ENCODE results near the gene SELENOF.

Gene SELENOF

DNA sequence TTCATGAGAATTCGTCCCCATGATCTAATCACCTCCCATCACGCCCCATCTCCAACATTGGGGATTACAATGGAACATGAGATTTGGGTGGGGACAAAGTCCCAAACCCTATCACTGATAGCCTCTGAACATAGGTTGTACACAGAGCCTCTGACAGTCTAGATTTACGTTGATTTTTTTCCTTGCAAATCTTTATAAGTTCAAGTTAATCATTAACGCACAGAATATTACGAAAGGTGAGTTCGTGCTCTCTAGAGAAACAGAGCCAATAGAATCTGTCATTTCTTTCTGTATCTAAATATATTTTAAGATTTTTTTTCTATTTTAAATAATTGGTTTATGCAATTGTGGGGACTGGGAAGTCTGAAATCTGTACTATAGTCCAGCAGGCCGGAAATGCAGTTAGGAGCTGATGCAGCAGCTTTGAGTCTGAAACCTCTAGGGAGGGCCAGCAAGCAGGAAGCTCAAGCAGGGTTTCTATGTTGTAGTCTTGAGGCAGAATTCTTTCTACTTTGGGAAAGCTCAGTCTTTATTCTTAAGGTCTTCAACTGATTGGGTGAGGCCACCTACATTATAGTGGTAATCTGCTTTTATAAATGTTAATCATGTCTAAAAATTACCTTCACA lies 61.0 kb downstream of the SELENOF start:
- Histone ChIP-seq H3K27ac (no peak overlapping the region), H3K4me3 (ENCODE audit: low read depth, low read length) (no peak overlapping the region), H3K36me3 (replicated peaks) (no peaks in the 10 kb centered on the region), H3K27me3 (replicated peaks) (no peaks in the 10 kb centered on the region)
- in situ Hi-C loops (cut with HindIII; ENCODE audit: low pct_ligation_motif_present, low sequenced_read_pairs) = no loop called here
- no peak for DNase-seq
- TF ChIP-seq, protein P1, sequence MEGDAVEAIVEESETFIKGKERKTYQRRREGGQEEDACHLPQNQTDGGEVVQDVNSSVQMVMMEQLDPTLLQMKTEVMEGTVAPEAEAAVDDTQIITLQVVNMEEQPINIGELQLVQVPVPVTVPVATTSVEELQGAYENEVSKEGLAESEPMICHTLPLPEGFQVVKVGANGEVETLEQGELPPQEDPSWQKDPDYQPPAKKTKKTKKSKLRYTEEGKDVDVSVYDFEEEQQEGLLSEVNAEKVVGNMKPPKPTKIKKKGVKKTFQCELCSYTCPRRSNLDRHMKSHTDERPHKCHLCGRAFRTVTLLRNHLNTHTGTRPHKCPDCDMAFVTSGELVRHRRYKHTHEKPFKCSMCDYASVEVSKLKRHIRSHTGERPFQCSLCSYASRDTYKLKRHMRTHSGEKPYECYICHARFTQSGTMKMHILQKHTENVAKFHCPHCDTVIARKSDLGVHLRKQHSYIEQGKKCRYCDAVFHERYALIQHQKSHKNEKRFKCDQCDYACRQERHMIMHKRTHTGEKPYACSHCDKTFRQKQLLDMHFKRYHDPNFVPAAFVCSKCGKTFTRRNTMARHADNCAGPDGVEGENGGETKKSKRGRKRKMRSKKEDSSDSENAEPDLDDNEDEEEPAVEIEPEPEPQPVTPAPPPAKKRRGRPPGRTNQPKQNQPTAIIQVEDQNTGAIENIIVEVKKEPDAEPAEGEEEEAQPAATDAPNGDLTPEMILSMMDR (IDR thresholded peaks at IDR 0.05; ENCODE audit: low read depth, low read length, missing control alignments) = no peak

DNA sequence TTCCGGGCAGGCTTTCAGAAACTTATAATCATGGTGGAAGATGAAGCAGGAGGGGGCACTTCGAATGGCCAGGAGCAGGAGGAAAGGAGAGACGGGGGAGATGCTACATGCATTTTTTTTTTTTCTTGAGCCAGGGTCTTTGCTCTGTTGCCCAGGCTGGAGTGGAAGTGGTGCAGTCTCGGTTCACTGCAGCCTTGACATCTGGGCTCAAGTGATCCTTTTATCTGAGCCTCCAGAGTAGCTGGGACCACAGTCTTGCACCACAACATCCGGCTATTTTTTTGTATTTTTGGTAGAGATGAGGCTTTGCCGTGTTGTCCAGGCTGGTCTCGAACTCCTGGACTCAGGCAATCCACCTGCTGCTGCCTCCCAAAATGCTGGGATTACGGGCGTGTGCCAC lies 61.6 kb downstream of the SELENOF start:
- no peak overlapping the region for H3K27ac ChIP-seq
- H3K36me3 ChIP-seq (replicated peaks) = no peaks in the 10 kb centered on the region
- in situ Hi-C loops (cut with HindIII; ENCODE audit: low pct_ligation_motif_present, low sequenced_read_pairs) = no loop called here
- H3K4me3 ChIP-seq (ENCODE audit: low read depth, low read length) = no peak overlapping the region
- TF ChIP-seq, protein P1 (IDR thresholded peaks at IDR 0.05; ENCODE audit: low read depth, low read length, missing control alignments) = no peak
- no peak for DNase-seq
- H3K27me3 ChIP-seq (replicated peaks) = no peaks in the 10 kb centered on the region

DNA sequence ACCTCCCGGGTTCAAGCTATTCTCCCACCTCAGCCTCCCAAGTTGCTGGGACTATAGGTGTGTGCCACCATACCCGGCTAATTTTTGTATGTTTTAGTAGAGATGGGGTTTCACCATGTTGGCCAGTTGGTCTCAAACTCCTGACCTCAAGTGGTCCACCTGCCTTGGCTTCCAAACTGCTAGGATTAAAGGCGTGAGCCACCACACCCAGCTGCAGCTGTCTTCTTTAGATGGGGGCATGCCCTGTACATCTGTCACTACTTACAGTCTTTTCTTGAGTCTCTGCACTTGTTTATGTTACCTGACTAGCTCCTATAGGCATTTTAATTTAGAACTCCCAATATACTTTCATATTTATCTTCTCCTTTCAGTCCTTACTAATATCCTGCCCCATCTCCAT lies 64.2 kb downstream of the SELENOF start:
- in situ Hi-C loops (cut with HindIII; ENCODE audit: low pct_ligation_motif_present, low sequenced_read_pairs) = no loop called here
- Histone ChIP-seq H3K36me3 (replicated peaks) (no peaks in the 10 kb centered on the region), H3K27ac (no peak overlapping the region), H3K4me3 (ENCODE audit: low read depth, low read length) (no peak overlapping the region), H3K27me3 (replicated peaks) (no peaks in the 10 kb centered on the region)
- TF ChIP-seq, protein P1 (IDR thresholded peaks at IDR 0.05; ENCODE audit: low read depth, low read length, missing control alignments) = no peak
- DNase-seq = no peak

DNA sequence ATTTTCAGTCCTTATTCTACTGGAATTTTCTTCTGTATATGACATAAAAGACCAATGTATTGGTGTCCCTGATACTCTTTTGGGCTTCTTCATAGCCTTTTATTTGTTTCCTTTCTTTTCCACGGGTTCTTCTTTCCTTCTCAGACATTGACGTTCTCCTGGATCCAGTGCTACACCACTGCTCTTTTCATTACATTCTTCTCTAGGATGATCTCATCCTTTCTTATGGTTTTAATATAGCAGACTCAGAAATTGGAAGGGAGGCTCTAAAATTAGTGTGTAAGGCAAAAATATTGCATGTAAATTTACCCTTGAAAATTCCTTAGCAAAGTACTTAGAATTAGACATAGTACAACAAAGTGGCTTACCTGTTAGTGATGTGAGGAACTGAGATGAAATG lies 65.3 kb downstream of the SELENOF start:
- H3K27me3 ChIP-seq (replicated peaks) = no peaks in the 10 kb centered on the region
- TF ChIP-seq, protein P1 (IDR thresholded peaks at IDR 0.05; ENCODE audit: low read depth, low read length, missing control alignments) = no peak
- no peak for DNase-seq
- H3K4me3 ChIP-seq (ENCODE audit: low read depth, low read length) = no peak overlapping the region
- H3K27ac ChIP-seq = no peak overlapping the region
- in situ Hi-C loops (cut with HindIII; ENCODE audit: low pct_ligation_motif_present, low sequenced_read_pairs) = no loop called here
- H3K36me3 ChIP-seq (replicated peaks) = no peaks in the 10 kb centered on the region

DNA sequence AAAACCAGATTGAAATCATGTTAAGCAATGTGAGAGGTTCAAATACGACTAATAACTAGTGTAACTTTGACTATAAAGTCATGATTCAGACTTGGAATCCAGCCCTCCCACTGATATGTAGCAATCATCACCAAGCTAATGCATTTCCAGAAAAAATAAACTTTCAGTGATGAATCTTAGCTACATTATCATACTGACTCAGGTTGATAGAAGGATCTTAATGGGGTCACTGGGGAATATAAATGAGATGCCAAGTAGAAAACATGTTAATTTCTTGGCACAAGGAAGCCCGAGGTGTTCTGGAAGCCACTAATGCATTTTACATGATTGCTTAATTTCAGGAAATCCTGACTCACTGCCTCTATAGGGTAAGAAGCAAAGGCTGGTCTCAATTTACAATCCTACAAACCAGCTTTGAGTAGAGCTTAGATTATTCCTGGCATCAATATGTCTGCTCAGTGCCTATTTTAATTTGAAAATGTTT lies 67.7 kb downstream of the SELENOF start:
- TF ChIP-seq, protein P1 (IDR thresholded peaks at IDR 0.05; ENCODE audit: low read depth, low read length, missing control alignments) = no peak
- in situ Hi-C loops (cut with HindIII; ENCODE audit: low pct_ligation_motif_present, low sequenced_read_pairs) = no loop called here
- peak; percentile 65 for DNase-seq
- H3K36me3 ChIP-seq (replicated peaks) = no peaks in the 10 kb centered on the region
- no peak overlapping the region for H3K4me3 ChIP-seq (ENCODE audit: low read depth, low read length)
- H3K27me3 ChIP-seq (replicated peaks) = no peaks in the 10 kb centered on the region
- H3K27ac ChIP-seq = no peak overlapping the region

DNA sequence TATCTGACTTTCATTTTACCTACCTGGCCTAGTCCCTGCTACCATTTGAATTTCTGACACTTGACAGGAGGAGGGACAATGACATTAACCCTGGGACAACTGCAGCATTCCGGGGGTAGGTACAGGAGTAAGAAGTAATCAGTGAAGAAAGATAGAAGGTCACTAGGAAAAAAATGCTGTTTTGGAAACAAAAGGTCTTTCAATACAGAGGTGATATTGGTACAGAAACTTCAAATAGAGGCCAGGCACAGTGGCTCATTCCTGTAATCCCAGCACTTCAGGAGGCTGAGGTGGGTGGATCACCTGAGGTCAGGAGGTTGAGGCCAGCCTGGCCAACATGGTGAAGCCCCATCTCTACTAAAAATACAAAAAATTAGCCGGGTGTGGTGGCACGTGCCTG lies 68.4 kb downstream of the SELENOF start:
- H3K4me3 ChIP-seq (ENCODE audit: low read depth, low read length) = no peak overlapping the region
- H3K27ac ChIP-seq = no peak overlapping the region
- H3K36me3 ChIP-seq (replicated peaks) = no peaks in the 10 kb centered on the region
- TF ChIP-seq, protein P1 (IDR thresholded peaks at IDR 0.05; ENCODE audit: low read depth, low read length, missing control alignments) = no peak
- DNase-seq = no peak
- in situ Hi-C loops (cut with HindIII; ENCODE audit: low pct_ligation_motif_present, low sequenced_read_pairs) = no loop called here
- H3K27me3 ChIP-seq (replicated peaks) = no peaks in the 10 kb centered on the region
